LNCAP (cell line): ENCODE results near the gene TTC28.

Source experiments
- CTCF ChIP-seq: fragments of 450-650 bp; IDR thresholded peaks from 2 replicates; pipeline ENCODE4 v1.5.1; 2017; ENCODE audit warnings: mild to moderate bottlenecking

Gene TTC28

GRCh38 chr22:28442711-28443525 is 236.7 kb downstream of the TTC28 start:
- no peak for TF ChIP-seq CTCF

DNA sequence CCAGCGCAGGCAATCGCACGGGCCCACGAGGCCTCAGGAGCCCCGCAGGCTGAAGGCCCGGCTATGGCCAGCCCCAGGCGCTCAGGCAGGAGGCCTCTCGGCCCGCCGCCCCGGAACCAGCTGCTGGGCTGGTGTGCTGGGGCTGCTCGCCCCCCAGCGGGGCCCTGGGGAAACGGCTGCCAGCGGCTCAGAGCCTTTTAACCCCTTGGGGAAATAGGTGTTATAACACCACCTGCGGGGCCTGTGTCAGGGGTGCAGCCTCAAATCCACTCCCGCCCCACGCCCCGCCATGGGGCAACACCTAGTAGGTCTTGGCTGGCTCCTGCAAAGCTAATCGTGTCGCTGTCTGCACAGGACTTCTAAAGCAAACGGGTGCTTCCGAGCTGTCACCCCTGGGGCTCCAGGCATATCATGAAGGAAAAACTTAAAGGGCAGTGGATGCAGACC is 237.4 kb downstream of the TTC28 start:
- TF ChIP-seq CTCF, result no peak

DNA sequence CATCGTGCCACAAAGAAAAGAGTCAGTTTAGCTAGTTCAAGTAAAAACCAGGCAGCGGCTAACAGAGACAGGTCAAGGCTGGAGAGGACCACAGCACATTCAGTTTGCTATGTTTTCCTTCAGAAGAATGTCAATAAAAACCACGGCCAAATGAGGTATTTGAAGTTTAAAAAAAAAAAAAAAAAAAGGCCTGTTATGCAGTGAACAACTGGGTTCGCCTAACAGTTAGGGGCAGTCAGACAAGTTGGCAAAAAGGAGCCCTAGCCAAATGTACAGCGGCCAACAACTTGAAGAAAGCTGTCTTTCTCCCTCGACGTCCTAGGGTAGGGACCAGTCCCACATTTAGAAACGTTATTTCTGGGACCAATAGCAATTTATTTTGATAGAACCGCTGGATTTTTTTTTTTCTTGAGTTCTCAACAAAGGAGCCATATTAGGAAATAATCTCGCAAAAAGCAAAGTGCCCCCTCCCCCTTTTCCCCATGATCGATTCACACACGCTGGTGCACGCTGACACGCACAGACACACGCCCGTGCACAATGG is 237.8 kb downstream of the TTC28 start:
- no peak for TF ChIP-seq CTCF

DNA sequence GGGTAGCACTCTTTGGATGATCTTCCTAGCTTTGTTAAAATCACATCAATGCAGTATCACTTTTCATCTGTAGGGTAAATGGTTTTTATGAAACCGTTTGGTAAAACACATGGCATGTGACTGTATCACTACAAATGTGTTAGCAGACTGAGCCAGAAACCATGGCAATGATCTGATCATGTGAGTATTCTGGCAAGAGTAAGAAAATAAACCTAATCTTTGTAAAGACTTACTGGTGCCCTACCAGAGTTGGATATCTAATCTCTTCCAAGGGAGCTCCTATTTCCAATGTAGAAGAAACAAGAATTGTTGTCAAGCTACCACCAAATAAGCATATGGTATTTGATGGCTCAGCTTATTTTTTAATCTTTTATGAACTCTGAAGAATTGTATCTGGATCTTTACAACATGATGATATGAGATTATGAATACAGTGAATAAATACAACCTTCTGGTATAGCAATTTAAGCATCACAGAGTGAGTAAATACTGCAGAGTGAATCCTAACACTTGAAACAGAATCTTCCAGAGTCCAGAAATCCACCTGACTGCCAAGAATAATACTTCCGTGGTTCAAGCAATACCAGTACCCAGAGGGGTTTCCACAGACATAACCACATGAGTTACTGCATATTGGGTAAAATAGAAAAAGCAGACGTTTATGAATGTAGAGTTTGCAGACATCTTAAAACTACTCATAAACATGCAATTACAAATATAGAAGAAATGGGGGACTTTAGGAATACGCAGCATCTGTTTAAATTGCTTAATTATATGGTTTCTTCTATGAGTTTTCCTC is 238.8 kb downstream of the TTC28 start:
- no peak for TF ChIP-seq CTCF

GRCh38 chr22:28438183-28438768 is 241.4 kb downstream of the TTC28 start:
- no peak for TF ChIP-seq CTCF

DNA sequence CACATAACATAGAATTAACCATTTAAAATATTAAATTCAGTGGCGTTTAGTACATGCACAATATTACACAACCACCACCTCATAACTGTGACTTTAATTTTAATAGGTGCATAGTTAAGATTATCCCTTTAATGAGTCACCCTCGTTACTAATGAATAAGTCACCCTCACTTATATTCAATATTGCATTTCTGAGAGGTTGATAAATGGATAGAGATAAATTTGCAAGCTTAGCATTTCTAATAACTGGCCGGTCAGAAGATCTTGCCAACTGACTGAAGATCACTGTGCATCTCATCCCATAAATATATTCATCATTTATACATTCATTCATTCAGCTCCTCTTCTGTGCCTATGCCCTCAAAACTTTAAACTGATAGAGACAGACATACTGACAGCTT is 243.7 kb downstream of the TTC28 start:
- TF ChIP-seq CTCF, result no peak

- TF ChIP-seq CTCF, result no peak
These were observed 244.4 kb downstream of the TTC28 start for GRCh38 chr22:28435140-28435768.
